ENCODE data around the gene AVP. TPM values are rescaled to one million over a fixed set of nuclear protein-coding genes. Genes with fewer than 3 reads are reported as not detected.
A peak's percentile ranks its signal among the peaks of the same experiment; 100 is the strongest.

The AVP gene
- total and polyA plus RNA-seq, 2 of the 13 experiments (the other 11 are each of a cell fraction or from before 2014, with no cell fraction given) = 0.12 TPM; not detected in 1

DNA sequence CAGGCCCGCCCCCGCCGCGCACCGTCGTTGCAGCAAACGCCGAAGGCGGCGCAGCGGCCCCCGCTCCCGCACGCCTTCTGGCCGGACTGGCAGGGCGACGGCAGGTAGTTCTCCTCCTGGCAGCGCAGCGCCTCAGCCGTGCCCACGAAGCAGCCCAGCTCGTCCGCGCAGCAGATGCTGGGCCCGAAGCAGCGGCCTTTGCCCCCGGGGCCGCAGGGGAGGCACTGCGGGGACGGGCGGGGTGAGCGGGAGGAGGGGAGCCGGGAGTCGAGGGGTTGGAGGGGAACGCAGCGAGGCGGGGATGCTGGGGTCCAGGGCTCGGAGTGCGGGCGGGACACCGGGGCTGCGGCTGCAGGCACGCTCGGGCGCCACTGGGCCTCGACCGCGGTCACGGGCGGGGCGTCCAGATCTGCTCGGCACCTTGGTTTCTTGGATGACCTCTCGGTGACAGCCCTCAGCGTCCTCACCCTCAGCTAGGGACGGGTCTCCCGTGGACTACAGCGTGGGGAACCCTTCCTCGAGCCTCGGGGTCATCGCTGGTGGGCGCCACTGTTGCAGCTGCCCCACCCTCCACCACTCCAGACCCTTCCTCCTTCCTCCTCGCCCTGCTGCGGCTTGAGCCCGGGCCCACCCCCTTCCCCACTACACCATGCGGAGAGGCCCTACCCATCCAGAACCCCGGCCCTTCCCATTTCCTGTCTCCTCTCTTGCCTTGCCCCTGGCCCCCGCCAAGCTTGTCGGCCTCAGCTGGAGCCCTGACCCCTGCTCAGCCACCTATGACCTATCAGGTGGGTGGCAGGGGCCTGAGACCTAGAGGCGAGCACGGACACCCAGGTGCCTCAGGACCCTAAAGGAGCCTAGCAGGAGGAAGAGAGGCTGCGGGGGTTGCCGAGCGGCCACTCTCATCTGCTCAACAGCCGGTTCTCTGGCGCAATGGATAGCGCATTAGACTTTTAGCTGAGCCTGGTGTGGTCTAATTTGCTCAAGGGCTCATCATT is 1.3 kb downstream of the AVP start (continued):
- TF ChIP-seq TFAP4 (IDR thresholded peaks at IDR 0.05; ENCODE audit: borderline replicate concordance, low read depth) (peak; percentile 62; the same call in 1 of the 2 replicates), ZNF770 (CRISPR knock-in tag; IDR thresholded peaks at IDR 0.05) (no peak), ZBTB38 (CRISPR knock-in tag; IDR thresholded peaks at IDR 0.05) (peak; percentile 73; the same call in 1 of the 2 replicates), CHCHD3 (CRISPR knock-in tag; IDR thresholded peaks at IDR 0.05) (peak; percentile 50; the same call in 1 of the 2 replicates), AGO1 (IDR thresholded peaks at IDR 0.05; ENCODE audit: low read depth, low read length, poor library complexity, severe bottlenecking) (no peak), ZNF609 (CRISPR knock-in tag; IDR thresholded peaks at IDR 0.05; ENCODE audit: borderline replicate concordance) (no peak), SAFB2 (CRISPR knock-in tag; IDR thresholded peaks at IDR 0.05; ENCODE audit: borderline replicate concordance, low read depth) (no peak), ZNF101 (CRISPR knock-in tag; IDR thresholded peaks at IDR 0.05; ENCODE audit: borderline replicate concordance, low read depth) (no peak)
- TF ChIP-seq, protein P1, sequence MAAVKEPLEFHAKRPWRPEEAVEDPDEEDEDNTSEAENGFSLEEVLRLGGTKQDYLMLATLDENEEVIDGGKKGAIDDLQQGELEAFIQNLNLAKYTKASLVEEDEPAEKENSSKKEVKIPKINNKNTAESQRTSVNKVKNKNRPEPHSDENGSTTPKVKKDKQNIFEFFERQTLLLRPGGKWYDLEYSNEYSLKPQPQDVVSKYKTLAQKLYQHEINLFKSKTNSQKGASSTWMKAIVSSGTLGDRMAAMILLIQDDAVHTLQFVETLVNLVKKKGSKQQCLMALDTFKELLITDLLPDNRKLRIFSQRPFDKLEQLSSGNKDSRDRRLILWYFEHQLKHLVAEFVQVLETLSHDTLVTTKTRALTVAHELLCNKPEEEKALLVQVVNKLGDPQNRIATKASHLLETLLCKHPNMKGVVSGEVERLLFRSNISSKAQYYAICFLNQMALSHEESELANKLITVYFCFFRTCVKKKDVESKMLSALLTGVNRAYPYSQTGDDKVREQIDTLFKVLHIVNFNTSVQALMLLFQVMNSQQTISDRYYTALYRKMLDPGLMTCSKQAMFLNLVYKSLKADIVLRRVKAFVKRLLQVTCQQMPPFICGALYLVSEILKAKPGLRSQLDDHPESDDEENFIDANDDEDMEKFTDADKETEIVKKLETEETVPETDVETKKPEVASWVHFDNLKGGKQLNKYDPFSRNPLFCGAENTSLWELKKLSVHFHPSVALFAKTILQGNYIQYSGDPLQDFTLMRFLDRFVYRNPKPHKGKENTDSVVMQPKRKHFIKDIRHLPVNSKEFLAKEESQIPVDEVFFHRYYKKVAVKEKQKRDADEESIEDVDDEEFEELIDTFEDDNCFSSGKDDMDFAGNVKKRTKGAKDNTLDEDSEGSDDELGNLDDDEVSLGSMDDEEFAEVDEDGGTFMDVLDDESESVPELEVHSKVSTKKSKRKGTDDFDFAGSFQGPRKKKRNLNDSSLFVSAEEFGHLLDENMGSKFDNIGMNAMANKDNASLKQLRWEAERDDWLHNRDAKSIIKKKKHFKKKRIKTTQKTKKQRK (IDR thresholded peaks at IDR 0.05; ENCODE audit: low read length) = no peak
- TF ChIP-seq, protein P2, sequence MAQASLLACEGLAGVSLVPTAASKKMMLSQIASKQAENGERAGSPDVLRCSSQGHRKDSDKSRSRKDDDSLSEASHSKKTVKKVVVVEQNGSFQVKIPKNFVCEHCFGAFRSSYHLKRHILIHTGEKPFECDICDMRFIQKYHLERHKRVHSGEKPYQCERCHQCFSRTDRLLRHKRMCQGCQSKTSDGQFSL (CRISPR knock-in tag; IDR thresholded peaks at IDR 0.05) = peak; percentile 16; the same call in 1 of the 2 replicates

Measured in HepG2 (cell line).